CD14-positive monocyte (primary cell): ENCODE data around the gene OSBPL9. TPM values are rescaled to one million over a fixed set of nuclear protein-coding genes. Genes with fewer than 3 reads are reported as not detected.
A peak's percentile ranks its signal among the peaks of the same experiment; 100 is the strongest.

Experiments
- DNase-seq, 3 donors: peaks; one replicate each; pipeline ENCODE4 v3.0.0-alpha.2; 2011 to 2022
- H2AFZ ChIP-seq: 2 replicates; pipeline ENCODE4 v1.6.0; 2012; ENCODE audit warnings: mild to moderate bottlenecking, low read depth, low read length, inconsistent platforms; ENCODE audit not compliant: insufficient read depth, poor library complexity, severe bottlenecking
- H3K27ac ChIP-seq, 2 donors: 1 replicate in 1 of 2; 2 replicates in 1 of 2; pipeline ENCODE4 v1.5.1; 2012 to 2013; ENCODE audit warnings: low read length in 2 of 2, control low read depth in 1 of 2, inconsistent platforms in 1 of 2, low read depth in 1 of 2, mild to moderate bottlenecking in 1 of 2
- H3K27me3 ChIP-seq, 2 donors: one replicate each; pipeline versions ENCODE4 v1.6.0 to v1.6.1; 2011 to 2013; ENCODE audit warnings: low read length in 2 of 2; ENCODE audit not compliant: control insufficient read depth in 2 of 2, insufficient read depth in 2 of 2
- H3K36me3 ChIP-seq, 2 donors: replicated peaks in 1 of 2; 1 replicate in 1 of 2; 2 replicates in 1 of 2; pipeline versions ENCODE4 v1.5.1 to v1.6.1; 2012 to 2013; ENCODE audit warnings: low read length in 2 of 2, control low read depth in 1 of 2, inconsistent platforms in 1 of 2, mild to moderate bottlenecking in 1 of 2; ENCODE audit not compliant: insufficient read depth in 2 of 2, control insufficient read depth in 1 of 2
- H3K4me1 ChIP-seq, 2 donors: 1 replicate in 1 of 2; 2 replicates in 1 of 2; pipeline versions ENCODE4 v1.5.1 to v1.6.1; 2012 to 2013; ENCODE audit warnings: low read length in 2 of 2, control low read depth in 1 of 2, inconsistent platforms in 1 of 2, mild to moderate bottlenecking in 1 of 2, moderate library complexity in 1 of 2; ENCODE audit not compliant: insufficient read depth in 2 of 2, control insufficient read depth in 1 of 2
- H3K4me2 ChIP-seq: replicated peaks from 2 replicates; pipeline ENCODE3; 2012; ENCODE audit warnings: low read length, moderate library complexity, mild to moderate bottlenecking; ENCODE audit not compliant: poor library complexity, severe bottlenecking; ENCODE audit errors: extremely low read depth
- H3K4me3 ChIP-seq, 3 experiments: fragments of 200-600 bp in 1 of 3; sonication (generic) in 1 of 3; replicated peaks in 1 of 3; 1 replicate in 2 of 3; 2 replicates in 1 of 3; pipeline ENCODE4 v1.5.1; 2011 to 2013; ENCODE audit warnings: low read length in 3 of 3, mild to moderate bottlenecking in 3 of 3, control low read depth in 2 of 3, low read depth in 2 of 3, inconsistent platforms in 1 of 3, moderate library complexity in 1 of 3
- H3K79me2 ChIP-seq: 2 replicates; pipeline ENCODE4 v1.6.0; 2012; ENCODE audit warnings: mild to moderate bottlenecking, control low read depth, inconsistent platforms, low read length, moderate library complexity; ENCODE audit not compliant: insufficient read depth
- H3K9ac ChIP-seq: 2 replicates; pipeline ENCODE4 v1.6.0; 2017; ENCODE audit warnings: low read length, mild to moderate bottlenecking; ENCODE audit not compliant: insufficient read depth, poor library complexity, severe bottlenecking
- H3K9me3 ChIP-seq, 2 donors: replicated peaks in 1 of 2; 1 replicate in 1 of 2; 2 replicates in 1 of 2; pipeline versions ENCODE4 v1.5.1 to v1.6.1; 2012 to 2013; ENCODE audit warnings: low read length in 2 of 2, control low read depth in 1 of 2; ENCODE audit not compliant: control insufficient read depth in 1 of 2, insufficient read depth in 1 of 2
- H4K20me1 ChIP-seq: 2 replicates; pipeline ENCODE4 v1.6.0; 2012; ENCODE audit warnings: mild to moderate bottlenecking, low read length, control low read depth, moderate library complexity; ENCODE audit not compliant: insufficient read depth
- H3K27ac Mint-ChIP-seq, 7 donors: one replicate each; pipeline ENCODE4 v1.8.0; 2020; ENCODE audit warnings: mild to moderate bottlenecking in 7 of 7, mixed read lengths in 7 of 7, moderate library complexity in 6 of 7, inconsistent platforms in 2 of 7
- H3K27me3 Mint-ChIP-seq, 3 donors: one replicate each; pipeline ENCODE4 v1.8.0; 2021 to 2022; ENCODE audit warnings: low read depth in 3 of 3, mild to moderate bottlenecking in 3 of 3, mixed read lengths in 3 of 3, moderate library complexity in 3 of 3, inconsistent platforms in 1 of 3
- H3K36me3 Mint-ChIP-seq, 2 donors: one replicate each; pipeline ENCODE4 v1.8.0; 2020; ENCODE audit warnings: mixed read lengths in 2 of 2, inconsistent platforms in 1 of 2, mild to moderate bottlenecking in 1 of 2
- H3K4me1 Mint-ChIP-seq: one replicate; pipeline ENCODE4 v1.8.0; 2020; ENCODE audit warnings: mild to moderate bottlenecking, mixed read lengths
- H3K4me3 Mint-ChIP-seq, 2 donors: one replicate each; pipeline ENCODE4 v1.8.0; 2020; ENCODE audit warnings: mild to moderate bottlenecking in 2 of 2, mixed read lengths in 2 of 2, moderate library complexity in 1 of 2
- H3K9me3 Mint-ChIP-seq, 7 donors: one replicate each; pipeline ENCODE4 v1.8.0; 2020 to 2022; ENCODE audit warnings: mixed read lengths in 7 of 7, mild to moderate bottlenecking in 6 of 7, moderate library complexity in 6 of 7, inconsistent platforms in 2 of 7
- WGBS: methylation state at CpG from one replicate; pipeline ENCODE4 v1.1.5; 2013; ENCODE audit warnings: missing lambda C conversion rate; ENCODE audit not compliant: insufficient coverage; 5-methylcytosine and 5-hydroxymethylcytosine counted together
- intact Hi-C, 2 donors: fragments of 100-400 bp; cut with micrococcal nuclease; formaldehyde crosslinking; loops; one replicate each; pipeline versions ENCODE4 v1.15.0 to v1.15.1; 2023
- polyA plus RNA-seq, 3 donors: library from polyadenylated mRNA; depleted of rRNA in 1 of 3; unstranded in 2 of 3; stranded (reverse) in 1 of 3; fragments of 300-500 nt in 2 of 3; fragments of >200 nt in 1 of 3; fragmentation: Illumina TruSeq in 2 of 3; gene quantifications; 1 replicate in 2 of 3; 2 replicates in 1 of 3; pipeline ENCODE4 v1.2.3, GENCODE V29; 2012 to 2021
- TF ChIP-seq, protein P1 (sequence below): fragments of 200-600 bp; IDR thresholded peaks from one replicate; pipeline ENCODE4 v1.8.0; 2022; ENCODE audit warnings: antibody characterized with exemption, mild to moderate bottlenecking

Gene OSBPL9
- polyA plus RNA-seq, 3 donors = 22.2 to 41.4 (median 31.3) TPM

DNA sequence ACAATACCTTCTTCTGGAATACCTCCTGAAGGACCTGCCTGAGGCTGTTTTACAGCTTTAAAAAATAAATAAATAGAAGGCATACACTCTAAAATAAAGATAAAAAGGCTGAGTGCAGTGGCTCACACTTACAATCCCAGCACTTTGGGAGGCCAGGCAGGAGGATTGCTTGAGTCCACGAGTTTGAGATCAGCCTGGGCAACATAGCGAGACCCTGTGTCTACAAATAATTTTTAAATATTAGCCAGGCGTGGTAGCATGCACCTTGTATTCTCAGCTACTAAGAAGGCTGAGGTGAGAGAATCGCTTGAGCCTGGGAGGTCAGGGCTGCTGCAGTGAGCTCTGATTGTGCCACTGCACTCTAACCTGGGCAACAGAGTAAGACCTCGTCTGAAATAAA lies 75.0 kb downstream of the OSBPL9 start:
- H3K27me3 ChIP-seq = no peaks in the 10 kb centered on the region
- peaks cover 3 to 4% of the 10 kb centered on the region in 2 donors for H3K36me3 Mint-ChIP-seq
- TF ChIP-seq, protein P1, sequence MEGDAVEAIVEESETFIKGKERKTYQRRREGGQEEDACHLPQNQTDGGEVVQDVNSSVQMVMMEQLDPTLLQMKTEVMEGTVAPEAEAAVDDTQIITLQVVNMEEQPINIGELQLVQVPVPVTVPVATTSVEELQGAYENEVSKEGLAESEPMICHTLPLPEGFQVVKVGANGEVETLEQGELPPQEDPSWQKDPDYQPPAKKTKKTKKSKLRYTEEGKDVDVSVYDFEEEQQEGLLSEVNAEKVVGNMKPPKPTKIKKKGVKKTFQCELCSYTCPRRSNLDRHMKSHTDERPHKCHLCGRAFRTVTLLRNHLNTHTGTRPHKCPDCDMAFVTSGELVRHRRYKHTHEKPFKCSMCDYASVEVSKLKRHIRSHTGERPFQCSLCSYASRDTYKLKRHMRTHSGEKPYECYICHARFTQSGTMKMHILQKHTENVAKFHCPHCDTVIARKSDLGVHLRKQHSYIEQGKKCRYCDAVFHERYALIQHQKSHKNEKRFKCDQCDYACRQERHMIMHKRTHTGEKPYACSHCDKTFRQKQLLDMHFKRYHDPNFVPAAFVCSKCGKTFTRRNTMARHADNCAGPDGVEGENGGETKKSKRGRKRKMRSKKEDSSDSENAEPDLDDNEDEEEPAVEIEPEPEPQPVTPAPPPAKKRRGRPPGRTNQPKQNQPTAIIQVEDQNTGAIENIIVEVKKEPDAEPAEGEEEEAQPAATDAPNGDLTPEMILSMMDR = no peak

DNA sequence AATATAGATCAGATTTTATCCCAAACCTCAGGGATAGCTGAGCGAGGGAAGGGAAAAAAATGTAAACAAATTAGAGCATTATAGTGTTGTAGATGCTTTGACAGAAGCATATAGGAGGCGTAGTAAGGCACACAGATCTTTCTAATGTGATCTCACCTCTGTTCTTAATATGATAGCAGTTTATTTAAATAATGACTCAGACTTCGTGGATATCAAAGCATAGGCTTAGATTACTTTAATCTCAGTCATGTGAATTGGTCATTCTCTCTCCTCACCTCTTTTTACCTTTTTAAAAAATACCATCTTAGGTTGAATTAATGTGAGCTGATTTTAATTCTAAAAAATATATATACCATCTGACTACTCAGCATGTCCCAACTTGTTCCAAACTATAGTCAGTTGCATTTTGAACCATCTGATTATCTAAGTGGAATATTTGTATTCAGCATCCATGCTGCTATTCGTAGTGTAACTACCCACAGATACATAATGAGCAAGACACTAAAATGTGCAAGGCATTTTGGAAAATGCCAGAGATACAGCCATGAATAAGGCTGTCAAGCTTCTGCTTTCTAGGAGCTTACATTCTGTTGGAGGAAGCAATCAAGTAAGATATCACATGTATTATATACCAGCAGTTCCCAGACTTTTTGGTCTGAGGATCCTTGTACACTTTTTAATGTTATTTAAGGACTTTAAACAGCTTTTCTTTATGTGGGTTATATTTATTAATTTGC lies 76.7 kb downstream of the OSBPL9 start:
- Histone ChIP-seq H3K27me3 (no peaks in the 10 kb centered on the region), H3K4me2 (no peak overlapping the region), H3K9me3 (no peaks in the 10 kb centered on the region), H3K4me1 (peaks cover 18 to 33% of the 10 kb centered on the region in 2 donors), H3K79me2 (peaks cover 55% of the 10 kb centered on the region), H2AFZ (no peak overlapping the region), H4K20me1 (peaks cover 61% of the 10 kb centered on the region), H3K36me3 (no peaks in the 10 kb centered on the region), H3K9ac (no peak overlapping the region), H3K4me3 (no peak overlapping the region), H3K27ac (no peak overlapping the region)
- Mint-ChIP-seq H3K27me3 (peaks cover 0 to 2% (median 0%) of the 10 kb centered on the region in 3 donors), H3K36me3 (peaks cover 3 to 4% of the 10 kb centered on the region in 2 donors), H3K4me3 (no peak overlapping the region), H3K4me1 (peaks cover 34% of the 10 kb centered on the region), H3K27ac (peak overlapping the region in 2 of 7 donors; percentile 59 to 64), H3K9me3 (no peaks in the 10 kb centered on the region)
- DNase-seq = no peak
- intact Hi-C loops = loop anchor here in 1 of 2 donors (10.0 kb wide), 1 partner anchor 59 kb away; no protein-coding TSS in a partner anchor
- TF ChIP-seq, protein P1 = no peak
- WGBS = no CpG with 5 or more reads among the region's 4 CpGs

More for the DNA sequence above, 75.0 kb downstream of the OSBPL9 start:
- no peak overlapping the region for H3K4me3 ChIP-seq
- H3K27me3 Mint-ChIP-seq = peaks cover 0 to under 1% (median 0%) of the 10 kb centered on the region in 3 donors
- H3K4me2 ChIP-seq = no peak overlapping the region
- no peak for DNase-seq
- peaks cover 54% of the 10 kb centered on the region for H3K79me2 ChIP-seq
- H3K9me3 Mint-ChIP-seq = no peaks in the 10 kb centered on the region
- no peaks in the 10 kb centered on the region for H3K9me3 ChIP-seq
- intact Hi-C loops = loop anchor here in 1 of 2 donors (10.0 kb wide), 1 partner anchor 57 kb away; no protein-coding TSS in a partner anchor
- H3K4me1 Mint-ChIP-seq = peaks cover 30% of the 10 kb centered on the region
- H3K27ac ChIP-seq = no peak overlapping the region
- peaks cover 14 to 33% of the 10 kb centered on the region in 2 donors for H3K4me1 ChIP-seq
- H4K20me1 ChIP-seq = peaks cover 60% of the 10 kb centered on the region
- no peak overlapping the region for H2AFZ ChIP-seq
- no peak overlapping the region for H3K4me3 Mint-ChIP-seq
- WGBS = 100% methylated on average over 3 of the region's 5 CpGs
- no peak overlapping the region for H3K27ac Mint-ChIP-seq
- no peaks in the 10 kb centered on the region for H3K36me3 ChIP-seq
- no peak overlapping the region for H3K9ac ChIP-seq
